ENCODE data around the gene MED22. TPM values are rescaled to one million over a fixed set of nuclear protein-coding genes. Genes with fewer than 3 reads are reported as not detected.
"Not testable (repeated sequence)": the region's sequence is repeated elsewhere in the genome, so short reads cannot be mapped to it uniquely, and the experiment has no call there.

MED22 gene
- total RNA-seq = 10 to 100 TPM; 42.5 to 43.3 TPM

- POLR2A ChIA-PET = interaction anchor here (0.6 to 6.8 kb wide), 14 partner anchors 9 to 317 kb away, joined by 3 to 172 read pairs (median 4); partner anchors contain the start of genes GTF3C5, SLC2A6, STKLD1 and SURF1
- CTCF ChIA-PET = interaction anchor here (1.0 to 4.9 kb wide), 3 partner anchors 9 to 23 kb away, joined by 3 to 41 read pairs (median 3); no protein-coding TSS in a partner anchor
Observed at GRCh38 chr9:133347985-133348717, at the start of gene MED22, which contains the start of gene RPL7A. Gene MED22 (minus strand): TSS chr9:133348131. CDS start chr9:133346662, 1,469 bp downstream. Gene RPL7A (plus strand): TSS chr9:133348218. CDS start chr9:133348244, 26 bp downstream.

GRCh38 chr9:133397370-133397769 is 49.4 kb upstream of the MED22 start:
- CTCF ChIA-PET = interaction anchor here (1.1 kb wide), 1 partner anchor 9 kb away, joined by 3 read pairs; no protein-coding TSS in a partner anchor
- POLR2A ChIA-PET = no interaction called here

DNA sequence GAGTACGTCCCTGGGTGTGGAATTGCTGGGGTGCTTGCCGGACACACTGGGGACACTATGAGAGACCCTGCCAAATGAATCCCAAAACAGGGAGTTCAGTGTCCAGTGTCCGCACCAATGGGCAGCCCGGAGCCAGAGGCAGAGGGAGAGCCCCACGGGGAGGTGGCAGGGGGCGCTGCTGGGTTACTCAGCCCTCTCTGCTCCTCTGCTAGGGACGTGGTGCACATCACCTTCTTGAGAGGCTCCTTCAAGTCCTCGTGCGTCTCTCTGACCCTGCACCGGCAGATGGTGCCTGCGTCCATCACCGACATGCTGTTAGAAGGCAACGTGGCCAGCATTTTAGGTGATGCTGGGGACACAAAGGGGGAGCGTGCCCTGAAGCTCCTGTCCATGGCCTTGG is 49.0 kb upstream of the MED22 start:
- POLR2A ChIA-PET = no interaction called here
- CTCF ChIA-PET = interaction anchor here (0.5 to 1.1 kb wide), 2 partner anchors 9 to 104 kb away, joined by 3 to 5 read pairs; no protein-coding TSS in a partner anchor

GRCh38 chr9:133394687-133395271 is 46.8 kb upstream of the MED22 start:
- POLR2A ChIA-PET = no interaction called here
- CTCF ChIA-PET = no interaction called here

DNA sequence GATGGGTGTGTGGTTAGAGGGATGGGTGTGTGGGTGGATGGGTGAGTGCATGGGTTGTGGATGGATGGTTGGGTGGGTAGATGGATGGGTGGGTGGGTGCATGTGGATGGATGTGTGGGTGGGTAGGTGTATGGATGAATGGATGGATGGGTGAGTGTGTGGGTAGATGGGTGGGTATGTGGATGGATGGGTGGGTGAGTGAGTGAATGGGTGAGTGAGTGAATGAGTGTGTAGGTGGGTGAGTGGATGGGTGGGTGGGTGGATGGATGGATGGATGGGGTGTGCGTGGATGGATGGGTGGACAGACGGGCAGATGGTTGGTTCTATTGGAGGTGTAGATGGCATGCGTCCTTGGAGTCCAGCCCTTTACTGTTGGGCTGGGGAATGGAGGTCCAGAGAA is 45.5 kb upstream of the MED22 start:
- POLR2A ChIA-PET = no interaction called here
- CTCF ChIA-PET = no interaction called here

- CTCF ChIA-PET = not testable (repeated sequence)
Observed at GRCh38 chr9:133392308-133392707, 44.4 kb upstream of the MED22 start.

DNA sequence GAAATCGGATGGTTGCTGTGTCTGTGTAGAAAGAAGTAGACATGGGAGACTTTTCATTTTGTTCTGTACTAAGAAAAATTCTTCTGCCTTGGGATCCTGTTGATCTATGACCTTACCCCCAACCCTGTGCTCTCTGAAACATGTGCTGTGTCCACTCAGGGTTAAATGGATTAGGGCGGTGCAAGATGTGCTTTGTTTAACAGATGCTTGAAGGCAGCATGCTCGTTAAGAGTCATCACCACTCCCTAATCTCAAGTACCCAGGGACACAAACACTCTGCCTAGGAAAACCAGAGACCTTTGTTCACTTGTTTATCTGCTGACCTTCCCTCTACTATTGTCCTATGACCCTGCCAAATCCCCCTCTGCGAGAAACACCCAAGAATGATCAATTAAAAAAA is 43.5 kb upstream of the MED22 start:
- CTCF ChIA-PET, POLR2A ChIA-PET: not testable (repeated sequence)

More at GRCh38 chr9:133392308-133392707, 44.4 kb upstream of the MED22 start:
- POLR2A ChIA-PET = not testable (repeated sequence)

GRCh38 chr9:133390713-133391112 is 42.8 kb upstream of the MED22 start:
- ChIA-PET POLR2A (no interaction called here), CTCF (no interaction called here)

DNA sequence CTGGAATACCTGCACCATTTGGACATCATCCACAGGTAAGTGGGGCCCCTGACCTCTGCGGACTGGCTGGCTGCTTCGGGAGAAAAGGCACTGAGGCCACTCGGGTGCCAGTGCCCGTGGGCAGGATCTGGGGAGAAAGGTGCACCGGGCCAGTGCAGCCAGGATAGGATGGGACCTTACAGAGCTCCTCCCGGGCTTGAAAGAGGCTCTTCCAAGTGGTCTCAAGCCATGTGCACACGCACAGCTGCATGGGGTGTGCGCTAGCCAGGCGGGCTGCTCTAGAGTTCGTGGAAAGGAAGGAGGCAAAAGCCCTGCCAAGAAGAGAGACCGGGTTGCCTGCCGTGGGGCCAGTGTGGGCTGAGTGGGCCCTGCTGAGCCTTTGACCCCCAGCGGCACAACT is 41.6 kb upstream of the MED22 start:
- ChIA-PET POLR2A (no interaction called here), CTCF (no interaction called here)

- CTCF ChIA-PET = no interaction called here
- POLR2A ChIA-PET = no interaction called here
Observed at GRCh38 chr9:133389025-133389557, 41.2 kb upstream of the MED22 start.

DNA sequence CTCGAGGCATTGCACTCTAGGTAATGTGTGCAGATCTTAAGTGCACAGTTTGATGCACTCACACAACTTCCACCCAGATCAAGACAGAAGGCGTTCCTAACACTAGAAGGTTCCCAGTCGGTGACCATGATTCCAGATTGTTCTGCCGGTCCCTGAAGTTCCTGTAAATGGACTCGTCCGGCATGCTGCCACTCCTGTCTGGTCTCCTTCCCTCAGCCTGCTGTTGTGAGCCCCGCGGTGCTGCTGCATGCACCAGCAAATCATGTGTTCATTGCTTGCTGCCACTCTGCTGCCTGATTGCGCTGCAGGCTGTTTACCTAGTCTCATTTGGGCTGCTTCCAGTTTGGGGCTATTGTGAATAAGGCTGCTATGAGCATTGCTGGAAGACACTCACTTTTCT is 39.7 kb upstream of the MED22 start:
- POLR2A ChIA-PET = no interaction called here
- CTCF ChIA-PET = no interaction called here

DNA sequence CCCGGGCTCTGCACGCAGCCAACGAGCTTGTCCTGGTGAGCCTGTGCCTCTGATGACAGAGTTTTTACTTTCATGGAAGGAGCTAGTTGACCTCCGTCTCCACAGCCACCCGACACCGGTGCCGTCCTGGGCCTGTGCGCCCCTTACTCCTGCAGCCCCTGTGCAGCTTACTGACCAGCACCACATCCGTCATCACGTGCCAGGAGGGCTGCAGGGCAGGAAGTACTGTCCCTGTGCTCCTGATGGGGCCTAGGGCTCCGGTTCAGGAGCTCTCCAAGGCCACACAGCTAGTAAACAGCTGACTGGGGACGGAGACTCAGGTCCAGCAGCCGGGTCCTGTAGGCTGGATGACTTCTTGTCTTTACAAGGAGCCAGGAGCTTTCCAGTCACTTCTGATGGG is 38.4 kb upstream of the MED22 start:
- ChIA-PET POLR2A (no interaction called here), CTCF (no interaction called here)

DNA sequence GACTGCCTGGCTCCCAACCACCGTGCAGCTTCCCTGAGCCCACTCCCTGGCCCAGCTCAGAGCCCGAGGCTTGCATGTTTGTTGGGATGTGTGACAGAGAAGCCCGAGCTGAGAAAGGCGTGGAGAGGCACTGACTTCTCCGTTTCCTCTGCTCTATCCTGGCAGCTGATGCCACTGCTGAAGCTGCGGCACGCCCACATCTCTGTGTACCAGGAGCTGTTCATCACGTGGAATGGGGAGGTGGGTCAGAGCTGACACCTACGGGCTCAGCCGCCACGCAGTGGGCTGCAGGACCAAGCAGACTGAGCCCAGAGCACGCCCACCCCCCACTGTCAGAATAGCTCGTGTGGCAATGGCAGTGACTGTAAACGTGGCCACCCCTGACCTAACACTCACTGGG is 37.5 kb upstream of the MED22 start:
- CTCF ChIA-PET = no interaction called here

DNA sequence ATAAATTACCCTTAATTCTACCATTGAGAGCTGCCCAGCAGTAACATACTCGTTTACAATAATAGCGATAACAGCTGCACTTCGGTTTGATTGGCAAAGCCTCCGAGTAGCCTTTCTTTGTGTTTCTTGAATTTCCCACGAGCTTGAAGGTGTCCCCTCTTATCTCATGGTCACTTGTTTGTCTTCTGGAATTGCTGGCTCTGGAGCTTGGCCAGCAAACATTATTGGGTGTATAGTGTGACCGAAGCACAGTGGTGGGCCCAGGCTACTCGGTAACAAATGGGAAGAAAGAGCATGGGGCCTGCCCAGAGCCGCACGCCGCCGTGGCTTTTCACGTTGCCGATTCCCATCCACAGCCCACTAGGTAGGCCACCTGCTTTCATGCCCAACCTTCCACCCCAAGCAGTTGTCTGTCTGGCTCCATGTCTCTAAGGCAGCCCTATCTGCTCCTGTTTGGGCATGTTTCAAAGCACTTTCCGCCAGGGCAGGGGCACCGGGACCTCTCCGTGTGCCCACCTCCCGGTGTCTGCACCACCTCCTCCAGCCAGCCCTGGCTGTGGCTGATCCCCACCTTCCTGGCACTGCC is 36.9 kb upstream of the MED22 start:
- ChIA-PET CTCF (no interaction called here), POLR2A (no interaction called here)

More for the DNA sequence above, 37.5 kb upstream of the MED22 start:
- POLR2A ChIA-PET = interaction anchor here (0.6 kb wide), 1 partner anchor 34 kb away, joined by 3 read pairs; no protein-coding TSS in a partner anchor

DNA sequence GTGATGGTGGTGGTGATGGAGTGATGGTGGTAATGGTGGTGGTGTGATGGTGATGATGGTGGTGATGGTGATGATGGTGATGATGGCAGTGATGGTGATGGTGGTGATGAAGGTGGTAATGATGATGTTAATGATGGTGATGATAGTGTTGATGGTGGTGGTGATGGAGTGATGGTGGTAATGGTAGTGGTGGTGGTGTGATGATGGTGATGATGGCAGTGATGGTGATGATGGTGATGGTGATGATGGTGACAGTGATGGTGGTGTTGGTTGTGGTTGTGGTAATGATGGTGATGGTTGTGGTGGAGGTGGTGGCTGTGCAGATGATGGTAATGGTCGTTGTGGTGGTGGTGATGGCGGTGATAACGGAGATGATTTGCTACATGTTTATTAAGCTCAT is 35.5 kb upstream of the MED22 start:
- ChIA-PET POLR2A (no interaction called here), CTCF (no interaction called here)

- ChIA-PET POLR2A (no interaction called here), CTCF (no interaction called here)
Observed at GRCh38 chr9:133382507-133383141, 34.7 kb upstream of the MED22 start.

DNA sequence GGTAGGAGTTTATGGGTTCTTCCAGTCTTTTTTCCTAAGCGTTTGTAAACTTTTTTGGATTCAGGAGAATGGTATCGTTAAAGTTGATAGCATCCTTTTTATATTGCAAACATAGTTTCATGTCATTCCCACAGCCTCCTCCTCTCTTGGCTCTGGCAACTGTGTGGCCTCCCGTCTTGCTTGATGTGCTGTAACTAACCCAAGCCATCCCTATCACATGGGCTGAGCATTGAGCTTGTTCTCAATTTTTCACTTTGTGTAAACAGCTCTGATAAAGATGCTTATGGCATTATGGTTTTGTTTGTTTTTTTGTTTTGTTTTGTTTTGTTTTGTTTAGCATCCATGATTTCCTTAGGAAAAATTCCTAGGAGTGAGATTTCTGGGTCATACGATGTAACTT is 32.8 kb upstream of the MED22 start:
- ChIA-PET POLR2A (interaction anchor here (0.6 to 0.7 kb wide), 2 partner anchors 652 to 929 kb away, joined by 5 to 7 read pairs; no protein-coding TSS in a partner anchor), CTCF (no interaction called here)

- POLR2A ChIA-PET = interaction anchor here (0.5 kb wide), 1 partner anchor 316 kb away, joined by 3 read pairs; no protein-coding TSS in a partner anchor
- CTCF ChIA-PET = interaction anchor here (1.0 kb wide), 1 partner anchor 99 kb away, joined by 3 read pairs; the partner anchor contains the start of gene SLC2A6
Observed at GRCh38 chr9:133379153-133380086, 31.5 kb upstream of the MED22 start.

All from activated CD8-positive, alpha-beta memory T cell treated with anti-CD3 and anti-CD28 coated beads for 36 hours (primary cell).